ENCODE data around the gene HOTAIR. TPM values are rescaled to one million over a fixed set of nuclear protein-coding genes. Genes with fewer than 3 reads are reported as not detected.

Gene HOTAIR
- polyA plus RNA-seq, 1 donor from 2014 or later: not detected

- Mint-ChIP-seq H3K27ac (peak overlapping the region; percentile 23 to 93 (median 71)), H3K4me3 (peak overlapping the region in 1 of 4 donors; percentile 76), H3K36me3 (peaks cover 1% of the 10 kb centered on the region), H3K9me3 (peaks cover 0 to 2% (median 0%) of the 10 kb centered on the region in 3 donors), H3K4me1 (peaks cover 5 to 27% (median 12%) of the 10 kb centered on the region in 3 donors), H3K27me3 (peaks cover 49% of the 10 kb centered on the region)
Observed at GRCh38 chr12:54016051-54016450, 41.3 kb upstream of the HOTAIR start.

- peaks cover 0 to 2% (median 0%) of the 10 kb centered on the region in 3 donors for H3K9me3 Mint-ChIP-seq
- H3K27ac Mint-ChIP-seq: peak overlapping the region; percentile 81 to 96 (median 85)
- peaks cover 49% of the 10 kb centered on the region for H3K27me3 Mint-ChIP-seq
- H3K36me3 Mint-ChIP-seq: peaks cover 1% of the 10 kb centered on the region
- H3K4me1 Mint-ChIP-seq: peaks cover 5 to 31% (median 13%) of the 10 kb centered on the region in 3 donors
- peak overlapping the region in 2 of 4 donors; percentile 52 to 76 for H3K4me3 Mint-ChIP-seq
Observed at GRCh38 chr12:54015018-54015931, 40.5 kb upstream of the HOTAIR start.

- peaks cover 53% of the 10 kb centered on the region for H3K27me3 Mint-ChIP-seq
- H3K27ac Mint-ChIP-seq: peak overlapping the region in 2 of 3 donors; percentile 93 to 96
- peak overlapping the region in 1 of 4 donors; percentile 76 for H3K4me3 Mint-ChIP-seq
- H3K4me1 Mint-ChIP-seq: peaks cover 6 to 33% (median 13%) of the 10 kb centered on the region in 3 donors
- H3K9me3 Mint-ChIP-seq: peaks cover 0 to 3% (median 0%) of the 10 kb centered on the region in 3 donors
- H3K36me3 Mint-ChIP-seq: peaks cover 1% of the 10 kb centered on the region
Observed at GRCh38 chr12:54014377-54015017, 39.7 kb upstream of the HOTAIR start.

- Mint-ChIP-seq H3K27ac (peak overlapping the region in 1 of 3 donors; percentile 93), H3K27me3 (peaks cover 63% of the 10 kb centered on the region), H3K9me3 (peaks cover 0 to 6% (median 0%) of the 10 kb centered on the region in 3 donors), H3K4me1 (peaks cover 11 to 37% (median 15%) of the 10 kb centered on the region in 3 donors), H3K36me3 (peaks cover 1% of the 10 kb centered on the region), H3K4me3 (peak overlapping the region in 2 of 4 donors; percentile 11 to 48)
Observed at GRCh38 chr12:54012631-54013409, 38.1 kb upstream of the HOTAIR start.

- Mint-ChIP-seq H3K4me3 (peak overlapping the region in 3 of 4 donors; percentile 24 to 48 (median 41)), H3K27me3 (peaks cover 63% of the 10 kb centered on the region), H3K4me1 (peaks cover 8 to 35% (median 13%) of the 10 kb centered on the region in 3 donors), H3K27ac (peak overlapping the region in 2 of 3 donors; percentile 18 to 93), H3K9me3 (peaks cover 0 to 4% (median 0%) of the 10 kb centered on the region in 3 donors), H3K36me3 (peaks cover 1% of the 10 kb centered on the region)
Observed at GRCh38 chr12:54011665-54012532, 37.1 kb upstream of the HOTAIR start.

- peak overlapping the region in 2 of 3 donors; percentile 18 to 47 for H3K27ac Mint-ChIP-seq
- peaks cover 10 to 41% (median 17%) of the 10 kb centered on the region in 3 donors for H3K4me1 Mint-ChIP-seq
- peak overlapping the region in 3 of 4 donors; percentile 4 to 41 (median 4) for H3K4me3 Mint-ChIP-seq
- H3K36me3 Mint-ChIP-seq: peaks cover 1% of the 10 kb centered on the region
- peaks cover 71% of the 10 kb centered on the region for H3K27me3 Mint-ChIP-seq
- peaks cover 0 to 4% (median 0%) of the 10 kb centered on the region in 3 donors for H3K9me3 Mint-ChIP-seq
Observed at GRCh38 chr12:54010972-54011664, 36.4 kb upstream of the HOTAIR start.

GRCh38 chr12:54010053-54010971 lies 35.6 kb upstream of the HOTAIR start:
- peak overlapping the region in 1 of 3 donors; percentile 93 for H3K27ac Mint-ChIP-seq
- peaks cover 0 to 4% (median 0%) of the 10 kb centered on the region in 3 donors for H3K9me3 Mint-ChIP-seq
- H3K36me3 Mint-ChIP-seq: peaks cover 1% of the 10 kb centered on the region
- peaks cover 10 to 45% (median 17%) of the 10 kb centered on the region in 3 donors for H3K4me1 Mint-ChIP-seq
- H3K4me3 Mint-ChIP-seq: peak overlapping the region in 2 of 4 donors; percentile 17 to 63
- H3K27me3 Mint-ChIP-seq: peaks cover 75% of the 10 kb centered on the region

GRCh38 chr12:54009171-54010052 lies 34.7 kb upstream of the HOTAIR start:
- Mint-ChIP-seq H3K9me3 (peaks cover 0 to 4% (median 0%) of the 10 kb centered on the region in 3 donors), H3K4me3 (peak overlapping the region; percentile 67 to 89 (median 76)), H3K27me3 (peaks cover 71% of the 10 kb centered on the region), H3K27ac (peak overlapping the region in 2 of 3 donors; percentile 78 to 93), H3K36me3 (peaks cover 1% of the 10 kb centered on the region), H3K4me1 (peaks cover 8 to 38% (median 15%) of the 10 kb centered on the region in 3 donors)

- H3K27me3 Mint-ChIP-seq: peaks cover 75% of the 10 kb centered on the region
- peaks cover 9 to 38% (median 15%) of the 10 kb centered on the region in 3 donors for H3K4me1 Mint-ChIP-seq
- H3K36me3 Mint-ChIP-seq: peaks cover 1% of the 10 kb centered on the region
- H3K9me3 Mint-ChIP-seq: peaks cover 0 to 4% (median 0%) of the 10 kb centered on the region in 3 donors
- H3K27ac Mint-ChIP-seq: peak overlapping the region in 2 of 3 donors; percentile 80 to 97
- peak overlapping the region in 3 of 4 donors; percentile 35 to 83 (median 52) for H3K4me3 Mint-ChIP-seq
Observed at GRCh38 chr12:54008260-54008552, 33.5 kb upstream of the HOTAIR start.

GRCh38 chr12:54007538-54008259 lies 32.9 kb upstream of the HOTAIR start:
- peaks cover 0 to 4% (median 0%) of the 10 kb centered on the region in 3 donors for H3K9me3 Mint-ChIP-seq
- peak overlapping the region; percentile 78 to 97 (median 80) for H3K27ac Mint-ChIP-seq
- peaks cover 1% of the 10 kb centered on the region for H3K36me3 Mint-ChIP-seq
- H3K4me3 Mint-ChIP-seq: peak overlapping the region in 2 of 4 donors; percentile 52 to 94
- H3K4me1 Mint-ChIP-seq: peaks cover 9 to 38% (median 15%) of the 10 kb centered on the region in 3 donors
- peaks cover 75% of the 10 kb centered on the region for H3K27me3 Mint-ChIP-seq

Measured in IgD-negative memory B cell (primary cell).